IPS DF 4.7 (cell line): ENCODE measurements around the gene KPNB1.
"Not testable (repeated sequence)": the region's sequence is repeated elsewhere in the genome, so short reads cannot be mapped to it uniquely, and the experiment has no call there.

Experiments
- DNase-seq: peaks from one replicate; pipeline ENCODE4 v3.0.0-alpha.2; 2013; ENCODE audit warnings: low spot score; ENCODE audit errors: extremely low read depth

KPNB1 gene

GRCh38 chr17:47676510-47677165, 26.9 kb downstream of the KPNB1 start:
- no peak for DNase-seq

GRCh38 chr17:47678196-47678595, 28.5 kb downstream of the KPNB1 start:
- DNase-seq, result no peak

GRCh38 chr17:47682138-47682537, 32.4 kb downstream of the KPNB1 start:
- no peak for DNase-seq

- not testable (repeated sequence) for DNase-seq
Measured at GRCh38 chr17:47682727-47683126, 33.0 kb downstream of the KPNB1 start.

- no peak for DNase-seq
Measured at GRCh38 chr17:47684025-47684424, 34.3 kb downstream of the KPNB1 start.

GRCh38 chr17:47684535-47685193, 34.9 kb downstream of the KPNB1 start:
- DNase-seq, result no peak

- DNase-seq, result no peak
Measured at GRCh38 chr17:47685556-47686275, 36.0 kb downstream of the KPNB1 start.

GRCh38 chr17:47686276-47686635, 36.5 kb downstream of the KPNB1 start:
- DNase-seq, result no peak

- DNase-seq, result no peak
Measured at GRCh38 chr17:47686664-47687327, 37.1 kb downstream of the KPNB1 start.

GRCh38 chr17:47687328-47687690, 37.6 kb downstream of the KPNB1 start:
- no peak for DNase-seq

- no peak for DNase-seq
Measured at GRCh38 chr17:47687748-47688147, 38.0 kb downstream of the KPNB1 start.

- DNase-seq, result no peak
Measured at GRCh38 chr17:47690121-47690520, 40.4 kb downstream of the KPNB1 start.

GRCh38 chr17:47692137-47692894, 42.6 kb downstream of the KPNB1 start:
- DNase-seq, result no peak

GRCh38 chr17:47692895-47693730, 43.4 kb downstream of the KPNB1 start:
- no peak for DNase-seq

- DNase-seq, result no peak
Measured at GRCh38 chr17:47693731-47694580, 44.2 kb downstream of the KPNB1 start, which contains the start of gene TBKBP1. Gene TBKBP1, plus strand, starts transcription at chr17:47694161. Its CDS starts 1,952 bp downstream, at chr17:47696113.

- no peak for DNase-seq
Measured at GRCh38 chr17:47694581-47695428, 45.1 kb downstream of the KPNB1 start.

- DNase-seq, result no peak
Measured at GRCh38 chr17:47695429-47696376, 46.0 kb downstream of the KPNB1 start.
